CD4-positive, CD25-positive, alpha-beta regulatory T cell (primary cell): Measurements from ENCODE around the gene AK4. TPM values are rescaled to one million over a fixed set of nuclear protein-coding genes. Genes with fewer than 3 reads are reported as not detected.

Experiments
- polyA plus RNA-seq, 4 donors: library from polyadenylated mRNA; unstranded; fragments of 300-500 nt; fragmentation: Illumina TruSeq; gene quantifications; one replicate each; pipeline ENCODE4 v1.2.3, GENCODE V29; 2021
- total RNA-seq: library from RNA; stranded (reverse); gene quantifications from one replicate; pipeline ENCODE4 v1.2.3, GENCODE V29; 2022

The AK4 gene
- total and polyA plus RNA-seq, 5 donors from 2014 or later, result 0.08 to 0.56 (median 0.26) TPM; not detected in 1

Other genes with a start within 250 kb of the AK4 start
- gene JAK1, start 181.7 kb upstream of the AK4 start, total RNA-seq, result 333 TPM
- 100 to 1,000 TPM; 215 to 231 (median 223) TPM for gene JAK1, start 181.7 kb upstream of the AK4 start, polyA plus RNA-seq
- 1.9 TPM for gene DNAJC6, start 161.3 kb downstream of the AK4 start, total RNA-seq
- gene DNAJC6, start 161.3 kb downstream of the AK4 start, polyA plus RNA-seq, result 1 to 10 TPM in 1 of 4 donors, under 1 TPM in 2, not detected in 1; 0.07 to 1.0 (median 0.63) TPM